ENCODE measurements around the gene MRPL20. TPM values are rescaled to one million over a fixed set of nuclear protein-coding genes. Genes with fewer than 3 reads are reported as not detected.
"Not testable (repeated sequence)": the region's sequence is repeated elsewhere in the genome, so short reads cannot be mapped to it uniquely, and the experiment has no call there.

Gene MRPL20
- 98.9 and 108 TPM in 2 replicates for total RNA-seq (ENCODE audit: low replicate concordance)
- long read RNA-seq, transcript MRPL20-201 (4 exons, 721 nt) = major isoform, 33 of 47 reads
- long read RNA-seq, partial matches to known transcripts = 2 of 47 reads
- long read RNA-seq, other reads (novel, unspliced or antisense) = 12 of 47 reads

GRCh38 chr1:1406821-1407635 is at the start of gene MRPL20:
Gene MRPL20 (minus strand): TSS chr1:1407293. CDS start chr1:1407217, 76 bp downstream.
- no peak for TF ChIP-seq CTCF (conservative IDR thresholded peaks at IDR 0.05)
- H3K27ac Mint-ChIP-seq = peak within 1 kb of the TSS; percentile 84
- DNase-seq (ENCODE audit: extremely low spot score, unreplicated experiment) = peak; percentile 94
- no peaks in the 10 kb centered on the region for H3K27me3 Mint-ChIP-seq
- H3K4me1 Mint-ChIP-seq (ENCODE audit: unreplicated experiment) = peaks cover 14% of the 10 kb centered on the region
- H3K9me3 Mint-ChIP-seq = no peaks in the 10 kb centered on the region
- peak within 1 kb of the TSS; percentile 95 for H3K4me3 Mint-ChIP-seq
- H3K36me3 Mint-ChIP-seq = peaks cover 10% of the 10 kb centered on the region

DNA sequence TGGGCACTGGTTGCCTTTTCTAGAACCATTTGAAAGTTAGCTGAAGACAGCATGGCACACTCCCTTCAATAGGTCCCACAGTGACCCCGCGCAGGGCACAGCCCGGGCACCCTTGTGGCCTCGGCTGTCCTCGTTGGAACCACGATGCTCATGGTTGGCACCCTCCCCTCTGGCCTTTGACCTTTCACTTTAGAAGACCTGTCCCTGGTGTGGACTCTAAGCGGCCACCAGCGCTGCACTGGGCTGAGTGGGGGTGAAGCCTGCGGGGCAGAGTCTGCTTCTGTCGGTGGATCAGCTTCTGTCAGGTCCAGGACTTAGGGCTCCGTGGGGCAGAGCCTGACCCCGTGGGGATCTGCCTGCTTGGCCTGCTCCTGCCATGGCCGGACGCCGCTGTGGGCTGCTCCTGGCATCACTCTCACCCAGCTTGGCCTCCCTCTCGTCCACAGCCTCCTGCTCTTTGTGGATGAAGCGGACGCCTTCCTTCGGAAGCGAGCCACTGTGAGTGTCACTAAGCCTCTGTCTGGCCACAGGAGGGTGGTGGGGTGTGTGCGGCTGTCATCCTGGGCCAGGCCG is 49.7 kb upstream of the MRPL20 start:
- H3K4me1 Mint-ChIP-seq (ENCODE audit: unreplicated experiment); H3K36me3 Mint-ChIP-seq; DNase-seq (ENCODE audit: extremely low spot score, unreplicated experiment); H3K9me3 Mint-ChIP-seq; H3K4me3 Mint-ChIP-seq; H3K27me3 Mint-ChIP-seq; H3K27ac Mint-ChIP-seq: not testable (repeated sequence)

DNA sequence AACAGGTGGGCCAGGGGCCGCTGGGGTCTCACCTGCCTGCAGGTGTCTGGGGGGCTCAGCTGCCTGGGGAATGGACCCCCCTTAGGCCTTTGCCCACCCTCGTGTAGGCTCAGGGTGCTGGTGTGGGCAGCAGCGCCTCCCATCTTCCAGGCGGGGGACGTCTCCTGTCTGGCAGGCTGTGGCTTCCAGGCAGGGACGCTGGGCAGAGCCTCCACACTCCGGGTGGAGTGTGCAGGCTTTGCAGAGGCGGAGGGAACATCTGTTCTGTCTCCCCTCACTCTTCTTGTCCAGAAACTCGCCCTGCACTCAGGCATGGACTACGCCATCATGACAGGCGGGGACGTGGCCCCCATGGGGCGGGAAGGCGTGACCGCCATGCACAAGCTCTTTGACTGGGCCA is 48.8 kb upstream of the MRPL20 start:
- H3K27ac Mint-ChIP-seq; H3K4me3 Mint-ChIP-seq; H3K4me1 Mint-ChIP-seq (ENCODE audit: unreplicated experiment); H3K9me3 Mint-ChIP-seq; H3K27me3 Mint-ChIP-seq; DNase-seq (ENCODE audit: extremely low spot score, unreplicated experiment); H3K36me3 Mint-ChIP-seq: not testable (repeated sequence)

- no peaks in the 10 kb centered on the region for H3K27me3 Mint-ChIP-seq
Measured at GRCh38 chr1:1455366-1455884, 48.3 kb upstream of the MRPL20 start.

GRCh38 chr1:1454286-1455056 is 47.4 kb upstream of the MRPL20 start:
- H3K36me3 Mint-ChIP-seq, H3K9me3 Mint-ChIP-seq: not testable (repeated sequence)

More at GRCh38 chr1:1455366-1455884, 48.3 kb upstream of the MRPL20 start:
- no peaks in the 10 kb centered on the region for H3K4me1 Mint-ChIP-seq (ENCODE audit: unreplicated experiment)
- no peak for TF ChIP-seq CTCF (conservative IDR thresholded peaks at IDR 0.05)
- H3K36me3 Mint-ChIP-seq = no peaks in the 10 kb centered on the region
- H3K4me3 Mint-ChIP-seq = no peak overlapping the region
- no peaks in the 10 kb centered on the region for H3K9me3 Mint-ChIP-seq
- DNase-seq (ENCODE audit: extremely low spot score, unreplicated experiment) = no peak
- no peak overlapping the region for H3K27ac Mint-ChIP-seq

GRCh38 chr1:1452882-1453281 is 45.8 kb upstream of the MRPL20 start:
- H3K36me3 Mint-ChIP-seq = no peaks in the 10 kb centered on the region
- no peaks in the 10 kb centered on the region for H3K9me3 Mint-ChIP-seq
- H3K4me1 Mint-ChIP-seq (ENCODE audit: unreplicated experiment) = no peaks in the 10 kb centered on the region
- no peak overlapping the region for H3K27ac Mint-ChIP-seq
- no peak for DNase-seq (ENCODE audit: extremely low spot score, unreplicated experiment)
- no peak overlapping the region for H3K4me3 Mint-ChIP-seq
- no peak for TF ChIP-seq CTCF (conservative IDR thresholded peaks at IDR 0.05)
- H3K27me3 Mint-ChIP-seq = peaks cover 7% of the 10 kb centered on the region

More at GRCh38 chr1:1454286-1455056, 47.4 kb upstream of the MRPL20 start:
- not testable (repeated sequence) for DNase-seq (ENCODE audit: extremely low spot score, unreplicated experiment); H3K27ac Mint-ChIP-seq; H3K4me3 Mint-ChIP-seq; H3K27me3 Mint-ChIP-seq; H3K4me1 Mint-ChIP-seq (ENCODE audit: unreplicated experiment)

GRCh38 chr1:1452365-1452739 is 45.3 kb upstream of the MRPL20 start:
- H3K27ac Mint-ChIP-seq; DNase-seq (ENCODE audit: extremely low spot score, unreplicated experiment); H3K4me1 Mint-ChIP-seq (ENCODE audit: unreplicated experiment); H3K27me3 Mint-ChIP-seq; H3K4me3 Mint-ChIP-seq; H3K9me3 Mint-ChIP-seq; H3K36me3 Mint-ChIP-seq: not testable (repeated sequence)
